NOMO-1 (cell line): ENCODE measurements around the gene JDP2.

Source experiments
- DNase-seq, 2 experiments: peaks; one replicate each; lab custom pipeline; 2025; ENCODE audit not compliant: unreplicated experiment in 2 of 2; lab: John Stamatoyannopoulos, UW

JDP2 gene

DNA sequence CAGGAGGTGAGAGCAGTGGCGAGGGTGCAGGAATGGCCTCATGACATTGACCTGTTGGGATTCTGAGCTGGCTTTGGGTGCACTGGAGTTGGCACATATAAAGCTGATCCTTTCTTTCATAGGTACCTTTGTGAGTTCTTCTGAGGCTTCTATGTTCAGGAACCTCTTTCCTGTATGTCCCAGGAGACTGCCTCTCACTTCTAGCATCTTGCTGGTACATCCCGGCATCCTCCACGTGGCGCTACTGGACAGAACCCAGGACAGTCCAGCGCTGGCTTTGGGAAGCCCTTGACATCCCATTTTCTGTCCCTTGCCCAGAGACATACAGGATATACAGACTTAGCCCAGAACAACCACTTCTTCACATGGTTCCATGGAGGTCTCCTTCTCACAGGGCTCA is 50.1 kb downstream of the JDP2 start:
- no peak for DNase-seq

- peak; percentile 47 to 49 for DNase-seq
These were observed 52.2 kb downstream of the JDP2 start for GRCh38 chr14:75479770-75480600.

GRCh38 chr14:75482366-75482765 is 54.5 kb downstream of the JDP2 start:
- no peak for DNase-seq

DNA sequence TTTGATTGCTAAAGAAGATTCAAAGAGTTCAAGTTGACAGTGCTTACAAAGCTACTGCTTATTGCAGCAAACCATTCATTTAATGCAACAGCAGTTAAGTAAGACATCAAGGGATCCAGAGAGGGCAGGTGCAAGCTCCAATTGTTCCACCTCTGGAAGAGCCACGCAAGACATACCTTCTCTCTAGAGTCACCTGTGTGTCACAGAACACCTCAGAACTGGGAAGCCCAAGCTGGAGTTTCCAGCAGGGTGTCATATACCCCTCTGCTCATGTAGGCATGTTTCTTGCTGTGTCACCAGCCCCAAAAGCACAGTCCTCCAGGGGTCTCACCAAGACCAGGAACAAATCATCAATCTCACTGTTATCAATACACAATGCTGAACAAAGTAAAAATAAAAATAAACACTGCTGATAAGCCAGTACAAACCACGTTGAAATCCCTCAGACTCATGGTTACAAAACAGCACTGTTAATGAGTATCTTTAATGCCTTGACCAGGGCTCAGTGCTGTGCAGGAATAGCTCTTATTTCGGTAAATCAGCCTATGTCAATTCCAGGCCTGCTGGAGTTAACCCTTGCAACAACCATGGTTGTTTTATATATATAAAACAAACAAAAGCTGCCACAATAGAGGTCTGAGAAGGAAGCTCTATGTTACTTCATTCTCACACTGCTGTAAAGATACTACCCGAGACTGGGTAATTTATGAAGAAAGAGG is 57.0 kb downstream of the JDP2 start:
- no peak for DNase-seq

DNA sequence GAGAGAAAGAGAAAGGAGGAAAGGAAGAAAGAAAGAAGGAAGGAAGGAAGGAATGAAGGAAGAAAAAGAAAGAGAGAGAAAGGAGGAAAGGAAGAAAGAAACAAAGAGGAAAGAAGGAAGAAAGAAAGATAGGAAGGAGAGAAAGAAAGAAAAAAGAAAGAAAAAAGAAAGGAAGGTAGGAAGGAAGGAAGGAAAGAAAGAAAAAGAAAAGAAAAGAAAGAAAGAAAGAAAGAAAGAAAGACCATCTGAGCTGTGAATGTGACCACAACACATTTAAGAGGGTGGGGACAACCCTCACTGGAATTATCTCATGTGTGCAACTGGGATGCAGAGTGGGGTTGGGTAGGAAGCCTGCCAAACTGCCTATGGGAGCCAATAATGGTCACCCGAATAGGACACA is 58.5 kb downstream of the JDP2 start:
- DNase-seq = no peak

DNA sequence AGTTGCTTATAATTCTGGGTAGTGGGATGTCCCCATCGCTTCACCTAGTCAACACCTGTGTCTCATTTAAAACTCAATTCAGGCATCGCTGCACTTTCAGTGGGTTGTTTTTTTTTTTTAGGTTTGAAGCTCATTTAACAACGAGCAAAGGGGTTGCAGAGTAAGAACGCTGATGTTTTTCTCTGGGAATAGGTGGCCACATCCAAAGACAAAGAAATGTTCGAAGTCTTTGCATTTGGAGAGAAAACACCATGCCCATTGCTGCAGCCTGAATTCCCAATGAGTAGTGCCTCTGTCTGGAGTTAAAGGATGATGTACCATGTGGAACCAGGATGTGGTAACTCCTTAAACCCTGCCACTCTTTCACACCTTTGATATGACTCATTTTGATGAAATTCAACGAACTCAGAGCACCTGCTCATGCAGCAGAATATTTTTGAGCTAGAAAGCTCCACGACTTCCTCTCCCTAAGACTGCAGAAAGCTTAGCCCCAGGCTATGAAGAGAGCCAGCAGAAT is 59.4 kb downstream of the JDP2 start:
- no peak for DNase-seq

DNA sequence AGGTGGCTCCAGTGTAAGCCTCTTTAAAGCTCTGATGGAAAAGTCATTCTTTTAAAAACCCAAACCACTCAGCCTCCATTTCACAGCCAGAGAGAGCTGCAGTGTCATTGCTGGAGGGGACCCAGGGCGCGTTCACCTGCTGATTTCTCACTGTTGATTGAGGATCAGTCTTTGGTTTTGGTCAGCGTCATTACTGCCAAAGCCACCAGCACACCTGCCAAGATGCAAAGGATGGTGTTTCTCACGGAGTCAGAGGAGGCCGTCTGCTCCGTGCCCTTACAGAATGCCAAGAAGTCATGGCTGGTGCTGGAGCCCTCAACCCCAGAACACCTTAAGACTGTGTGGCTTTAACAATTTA is 61.6 kb downstream of the JDP2 start:
- no peak for DNase-seq

DNA sequence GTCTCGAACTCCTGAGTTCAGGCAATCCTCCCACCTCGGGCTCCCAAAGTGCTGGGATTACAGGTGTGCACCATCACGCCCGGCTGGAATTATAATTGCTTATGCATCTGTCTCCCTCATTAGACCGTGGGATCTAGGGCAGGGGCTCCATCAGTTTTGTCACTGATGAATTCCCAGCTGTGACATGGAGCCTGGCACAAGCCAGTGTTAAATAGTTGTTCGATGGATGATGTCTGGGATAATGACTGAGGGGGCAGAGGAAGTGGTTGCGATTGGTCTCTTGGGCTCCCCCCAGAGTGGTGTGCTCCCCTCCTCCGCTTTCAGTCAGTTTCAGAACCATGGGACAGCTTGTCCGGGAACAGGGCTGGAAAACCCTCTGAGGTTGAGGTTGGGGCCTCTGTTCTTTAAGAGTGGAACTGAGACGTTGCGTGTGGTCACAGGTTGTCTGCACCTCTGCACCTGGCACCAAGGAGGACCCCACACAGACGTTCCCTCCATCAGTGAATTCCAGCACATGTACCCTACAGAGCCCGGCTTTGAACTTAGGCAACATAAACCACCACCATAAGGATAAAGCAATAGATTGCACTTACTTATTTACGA is 63.7 kb downstream of the JDP2 start:
- no peak for DNase-seq

DNA sequence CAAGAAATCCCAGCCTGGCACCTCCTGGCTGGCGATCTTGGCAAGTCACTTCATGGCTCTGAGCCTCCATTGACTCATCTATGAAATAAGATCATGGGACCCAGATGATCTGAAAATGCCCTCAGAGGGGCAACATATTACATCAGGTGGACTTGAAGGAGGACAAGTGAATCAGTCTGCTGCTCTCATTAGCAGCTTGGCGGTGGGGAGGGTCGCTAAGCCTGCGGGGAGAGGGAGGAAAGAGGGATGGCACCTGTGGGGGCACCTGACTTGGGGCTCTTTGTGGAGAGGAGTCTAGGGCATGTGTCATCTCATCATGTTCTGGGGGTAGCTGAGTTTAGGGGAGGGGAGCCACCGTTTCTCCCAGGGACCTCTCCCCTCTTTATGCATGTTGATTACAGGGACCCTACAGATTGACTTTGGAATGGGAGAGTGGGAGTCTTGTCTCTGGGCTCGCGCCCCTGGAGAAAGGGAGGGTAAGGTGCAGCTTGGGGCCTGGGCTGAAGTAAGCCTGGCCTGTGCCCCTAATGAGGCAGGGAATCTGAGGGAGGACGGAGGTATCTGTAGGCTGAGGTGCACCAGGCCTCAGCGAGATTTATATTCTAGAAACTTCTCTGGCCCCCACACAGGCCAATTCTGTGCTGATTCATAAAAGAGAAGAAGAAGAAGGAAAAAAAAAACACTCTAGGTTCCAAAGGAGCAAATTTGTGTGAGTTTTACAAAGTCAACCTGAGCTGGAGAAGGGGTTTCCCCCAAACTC is 65.2 kb downstream of the JDP2 start:
- DNase-seq = no peak

GRCh38 chr14:75493592-75494087 is 65.8 kb downstream of the JDP2 start:
- DNase-seq = no peak

DNA sequence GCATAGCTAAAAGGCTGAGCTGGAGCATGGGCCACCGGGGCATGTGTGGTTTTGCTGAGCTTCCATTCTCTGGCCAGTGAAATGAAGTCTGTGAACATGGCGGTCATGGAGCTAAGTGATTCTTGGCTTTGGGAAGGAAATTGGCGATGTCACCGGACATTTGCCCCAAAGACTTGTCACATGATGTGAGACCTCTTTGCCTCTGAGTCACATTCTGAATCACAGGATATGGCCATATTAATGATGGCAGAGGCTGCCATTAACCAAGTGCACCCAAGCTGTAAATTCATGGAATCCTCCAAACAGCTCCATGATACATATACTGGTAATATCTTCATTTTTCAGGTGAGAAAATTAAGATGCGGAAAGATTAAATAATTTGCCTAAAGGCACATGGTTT is 67.1 kb downstream of the JDP2 start:
- DNase-seq = no peak

- DNase-seq = no peak
These were observed 67.6 kb downstream of the JDP2 start for GRCh38 chr14:75495399-75495798.

DNA sequence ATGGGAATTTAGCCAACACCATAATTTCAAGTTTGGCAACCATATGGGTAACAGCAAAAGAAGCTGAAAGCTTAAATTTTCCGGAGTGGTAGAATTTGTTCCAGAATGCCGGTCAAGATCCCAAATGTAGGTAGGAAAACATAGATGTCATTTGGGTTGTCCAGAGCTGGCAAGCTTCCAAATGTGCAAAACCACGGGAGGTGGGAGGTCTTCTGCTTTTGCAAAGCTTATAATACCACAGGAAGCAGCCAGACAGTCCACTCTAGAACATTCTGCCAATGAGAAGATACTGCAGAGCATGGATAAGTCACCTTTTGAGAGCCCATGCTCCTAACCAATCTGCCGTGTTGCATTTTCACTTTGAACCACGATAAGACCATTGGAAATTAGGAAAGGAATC is 68.1 kb downstream of the JDP2 start:
- no peak for DNase-seq

DNA sequence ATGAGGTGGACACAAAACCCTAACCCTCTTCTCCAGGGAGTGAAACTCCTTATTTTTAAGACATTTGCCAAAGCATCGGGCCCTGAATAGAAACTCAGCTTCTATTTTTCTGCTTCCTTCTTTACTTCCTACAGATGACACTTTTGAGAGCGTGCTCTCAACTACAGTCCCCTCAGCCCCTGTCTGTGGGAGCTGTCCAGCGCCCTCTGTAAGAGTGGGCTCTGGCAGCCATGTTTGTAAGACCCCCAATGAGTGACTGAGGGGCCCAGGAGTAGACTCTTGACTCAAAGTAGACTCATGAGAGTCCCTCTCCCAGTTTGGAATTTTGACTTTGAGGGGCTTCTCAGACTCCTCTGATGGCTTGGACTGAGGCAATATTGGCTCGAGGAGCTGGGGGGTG is 68.9 kb downstream of the JDP2 start:
- peak in 1 of 2 experiments; percentile 38 for DNase-seq

DNA sequence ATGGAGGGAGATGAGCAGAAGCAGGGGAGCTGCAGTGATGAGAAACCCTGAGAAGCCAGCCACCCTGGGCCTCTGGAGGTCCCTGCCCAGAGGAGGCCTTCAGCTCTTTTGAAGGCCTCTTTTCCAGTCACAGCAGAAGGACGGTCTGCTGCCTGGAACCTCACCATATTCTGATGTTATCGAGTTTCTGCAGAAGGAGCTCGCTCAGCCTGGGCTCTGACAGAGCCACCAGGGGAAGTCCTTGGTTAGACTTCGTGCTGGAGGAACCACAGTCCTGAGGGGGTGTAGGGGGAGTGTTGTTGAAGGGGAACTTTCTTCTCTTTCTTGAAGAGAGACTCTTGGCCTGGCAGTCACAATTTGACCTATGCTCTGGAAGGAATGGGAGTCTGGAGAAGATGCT is 69.4 kb downstream of the JDP2 start:
- peak; percentile 27 to 38 for DNase-seq

- no peak for DNase-seq
These were observed 69.9 kb downstream of the JDP2 start for GRCh38 chr14:75497701-75498100.

GRCh38 chr14:75499084-75499875 is 71.5 kb downstream of the JDP2 start:
- no peak for DNase-seq

DNA sequence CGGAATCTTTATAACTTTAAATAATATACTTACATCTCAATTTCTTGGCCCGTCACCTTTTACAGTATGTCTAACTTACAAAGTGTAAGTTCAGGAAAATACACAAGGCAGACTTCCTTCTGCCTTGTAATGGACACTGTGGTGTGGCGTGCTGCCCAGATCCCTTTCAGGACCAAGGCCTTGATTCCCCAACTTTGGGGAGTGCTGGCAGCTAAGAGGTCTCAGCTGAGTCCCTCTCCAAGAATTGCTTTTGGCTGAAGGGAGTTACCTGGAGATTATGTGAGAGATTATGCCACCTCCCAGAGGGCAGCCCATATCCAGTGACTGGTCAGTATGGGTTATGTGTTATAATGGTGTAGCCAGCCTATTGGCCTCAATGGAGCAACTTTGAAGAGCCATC is 73.3 kb downstream of the JDP2 start:
- no peak for DNase-seq

DNA sequence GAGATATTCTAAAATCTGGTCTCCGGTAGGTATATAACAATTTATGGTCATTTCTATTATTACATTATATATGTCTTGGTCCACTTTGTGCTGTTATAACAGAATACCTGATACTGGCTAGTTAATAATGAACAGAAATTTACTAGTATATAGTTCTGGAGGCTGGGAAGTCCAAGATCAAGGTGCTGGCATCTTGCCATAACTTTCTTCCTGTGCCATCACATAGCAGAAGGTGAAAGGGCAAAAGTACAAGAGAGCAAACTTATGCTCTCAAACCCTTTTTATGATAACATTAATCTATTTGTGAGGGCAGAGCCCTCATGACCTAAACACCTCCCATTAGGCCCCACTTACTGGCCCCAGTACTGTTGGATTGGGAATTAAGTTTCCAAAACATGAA is 76.6 kb downstream of the JDP2 start:
- no peak for DNase-seq

DNA sequence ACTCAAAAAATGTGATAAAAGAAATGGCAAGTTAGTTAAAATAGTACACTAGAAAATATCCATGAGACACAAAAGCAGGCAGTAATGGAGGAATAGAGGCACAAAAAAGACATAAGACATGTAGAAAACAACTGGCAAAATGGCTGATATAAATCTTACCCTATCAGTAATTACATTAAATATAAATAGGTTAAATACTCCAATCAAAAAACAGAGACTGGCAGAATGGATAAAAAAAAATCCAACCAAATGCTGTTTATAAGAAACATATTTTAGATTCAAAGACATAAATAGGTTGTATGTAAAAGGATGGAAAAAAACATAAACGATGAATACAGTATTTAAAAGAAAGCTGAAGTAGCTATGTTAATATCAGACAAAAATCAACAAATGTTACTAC is 79.1 kb downstream of the JDP2 start:
- no peak for DNase-seq
